Fibroblast of lung (primary cell): ENCODE results near the gene PRR22.

Experiments used
- CTCF ChIP-seq, 2 donors: IDR thresholded peaks in 1 of 2; conservative IDR thresholded peaks in 1 of 2; 1 replicate in 1 of 2; 2 replicates in 1 of 2; pipeline ENCODE4 v1.5.1; 2011 to 2012; ENCODE audit warnings: low read length in 2 of 2, control low read depth in 1 of 2, inconsistent platforms in 1 of 2, low read depth in 1 of 2, mild to moderate bottlenecking in 1 of 2
- EZH2 ChIP-seq: IDR thresholded peaks from 2 replicates; pipeline ENCODE4 v1.5.1; 2012; ENCODE audit warnings: low read length, control low read depth, mild to moderate bottlenecking; ENCODE audit errors: missing control alignments

DNA sequence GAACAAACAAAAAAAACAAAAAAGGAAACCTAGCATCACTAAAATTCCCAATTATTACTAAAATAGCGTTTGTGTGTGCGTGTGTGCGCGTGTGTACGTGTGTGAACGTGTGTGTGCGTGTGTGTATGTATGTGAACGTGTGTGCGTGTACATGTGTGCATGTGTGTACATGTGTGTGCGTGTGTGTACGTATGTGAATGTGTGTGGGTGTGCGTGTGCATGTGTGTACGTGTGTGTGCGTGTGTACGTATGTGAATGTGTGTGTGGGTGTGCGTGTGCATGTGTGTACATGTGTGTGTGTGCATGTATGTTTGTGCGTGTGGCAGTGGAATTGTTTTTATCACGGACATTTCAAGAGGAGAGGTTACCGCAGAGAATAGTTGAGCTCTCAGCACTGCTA, 42.5 kb downstream of the PRR22 start:
- TF ChIP-seq EZH2 (no peak), CTCF (conservative IDR thresholded peaks at IDR 0.05 in 1 of 2, IDR thresholded peaks at IDR 0.05 in 1 of 2; ENCODE audit: low read depth in 1 of 2, low read length in 2 of 2) (no peak)
